ENCODE results near the gene JAZF1. TPM values are rescaled to one million over a fixed set of nuclear protein-coding genes. Genes with fewer than 3 reads are reported as not detected.

JAZF1 gene
- total and polyA plus RNA-seq, 2 donors (not counting 1 experiment from before 2014, with no cell fraction given) = 14.0 to 38.6 TPM

GRCh38 chr7:28107960-28108359 is 72.6 kb downstream of the JAZF1 start:
- Mint-ChIP-seq H3K4me1 (peaks cover 61% of the 10 kb centered on the region), H3K27me3 (no peaks in the 10 kb centered on the region), H3K9me3 (ENCODE audit: insufficient read depth) (no peaks in the 10 kb centered on the region), H3K4me3 (no peak overlapping the region), H3K27ac (no peak overlapping the region)
- intact Hi-C loops (cut with micrococcal nuclease) = no loop called here
- DNase-seq = no peak
- TF ChIP-seq EZH2 (IDR thresholded peaks at IDR 0.05; ENCODE audit: borderline replicate concordance, insufficient read depth, low read depth, low read length, poor library complexity, severe bottlenecking) = no peak
- no peak for TF ChIP-seq CTCF (IDR thresholded peaks at IDR 0.05)
- H3K4me1 ChIP-seq (ENCODE audit: control insufficient read depth in 2 of 2, insufficient read depth in 2 of 2, low read length in 2 of 2) = peaks cover 0 to 10% of the 10 kb centered on the region in 2 donors
- H3K79me2 ChIP-seq (ENCODE audit: control insufficient read depth, insufficient read depth, low read length) = peaks cover 99% of the 10 kb centered on the region
- 95% methylated on average over 3 of the region's 3 CpGs for WGBS (ENCODE audit: insufficient coverage)
- no peak overlapping the region for H3K27ac ChIP-seq (ENCODE audit: low read length in 2 of 2)
- peaks cover 80% of the 10 kb centered on the region for H4K20me1 ChIP-seq (ENCODE audit: control insufficient read depth, insufficient read depth, low read length, poor library complexity, severe bottlenecking)
- CTCF ChIA-PET = interaction anchor here (1.0 to 2.0 kb wide), 2 partner anchors 14 to 27 kb away, joined by 4 to 5 read pairs; no protein-coding TSS in a partner anchor
- no peaks in the 10 kb centered on the region for H3K27me3 ChIP-seq (replicated peaks in 1 of 4; ENCODE audit: control extremely low read depth in 1 of 4, control insufficient read depth in 3 of 4, insufficient read depth in 4 of 4, low read length in 3 of 4)
- peaks cover 0 to 3% of the 10 kb centered on the region in 2 experiments for H3K36me3 ChIP-seq (replicated peaks in 1 of 2; ENCODE audit: control extremely low read depth in 1 of 2, control insufficient read depth in 1 of 2, extremely low read depth in 1 of 2, insufficient read depth in 2 of 2, low read length in 1 of 2)
- ATAC-seq (ENCODE audit: low read depth) = no peak
- no peak overlapping the region for H3K9ac ChIP-seq (ENCODE audit: low read length)
- H3K9me3 ChIP-seq (ENCODE audit: control extremely low read depth in 1 of 3, control insufficient read depth in 2 of 3, insufficient read depth in 1 of 3, low read length in 2 of 3) = no peaks in the 10 kb centered on the region
- no peak overlapping the region for H3K4me3 ChIP-seq (ENCODE audit: control extremely low read depth in 1 of 5, extremely low read depth in 1 of 5, insufficient read depth in 1 of 5, low read depth in 2 of 5, low read length in 4 of 5)
- H3K4me2 ChIP-seq (replicated peaks; ENCODE audit: low read depth, low read length, poor library complexity, severe bottlenecking) = no peak overlapping the region
- POLR2A ChIA-PET = interaction anchor here (0.7 kb wide), 1 partner anchor 15 kb away, joined by 3 read pairs; no protein-coding TSS in a partner anchor
- H2AFZ ChIP-seq (ENCODE audit: insufficient read depth, low read depth, low read length, poor library complexity, severe bottlenecking) = no peak overlapping the region

- POLR2A ChIA-PET = no interaction called here
- H3K4me2 ChIP-seq (replicated peaks; ENCODE audit: low read depth, low read length, poor library complexity, severe bottlenecking) = no peak overlapping the region
- Mint-ChIP-seq H3K9me3 (ENCODE audit: insufficient read depth) (no peaks in the 10 kb centered on the region), H3K4me3 (no peak overlapping the region), H3K4me1 (peaks cover 55% of the 10 kb centered on the region), H3K27ac (no peak overlapping the region), H3K27me3 (no peaks in the 10 kb centered on the region)
- TF ChIP-seq EZH2 (IDR thresholded peaks at IDR 0.05; ENCODE audit: borderline replicate concordance, insufficient read depth, low read depth, low read length, poor library complexity, severe bottlenecking) = no peak
- TF ChIP-seq CTCF (IDR thresholded peaks at IDR 0.05) = no peak
- H4K20me1 ChIP-seq (ENCODE audit: control insufficient read depth, insufficient read depth, low read length, poor library complexity, severe bottlenecking) = peaks cover 67% of the 10 kb centered on the region
- H3K27ac ChIP-seq (ENCODE audit: low read length in 2 of 2) = no peak overlapping the region
- H3K36me3 ChIP-seq (replicated peaks in 1 of 2; ENCODE audit: control extremely low read depth in 1 of 2, control insufficient read depth in 1 of 2, extremely low read depth in 1 of 2, insufficient read depth in 2 of 2, low read length in 1 of 2) = peaks cover 0 to 8% of the 10 kb centered on the region in 2 experiments
- WGBS (ENCODE audit: insufficient coverage) = 92% methylated on average over 4 of the region's 6 CpGs
- H3K79me2 ChIP-seq (ENCODE audit: control insufficient read depth, insufficient read depth, low read length) = peaks cover 96% of the 10 kb centered on the region
- peaks cover 0 to 5% of the 10 kb centered on the region in 2 donors for H3K4me1 ChIP-seq (ENCODE audit: control insufficient read depth in 2 of 2, insufficient read depth in 2 of 2, low read length in 2 of 2)
- ATAC-seq (ENCODE audit: low read depth) (no peak), DNase-seq (no peak)
- H3K9ac ChIP-seq (ENCODE audit: low read length) = no peak overlapping the region
- H2AFZ ChIP-seq (ENCODE audit: insufficient read depth, low read depth, low read length, poor library complexity, severe bottlenecking) = no peak overlapping the region
- intact Hi-C loops (cut with micrococcal nuclease) = no loop called here
- CTCF ChIA-PET = interaction anchor here (2.4 kb wide), 1 partner anchor 10 kb away, joined by 12 read pairs; no protein-coding TSS in a partner anchor
- no peak overlapping the region for H3K4me3 ChIP-seq (ENCODE audit: control extremely low read depth in 1 of 5, extremely low read depth in 1 of 5, insufficient read depth in 1 of 5, low read depth in 2 of 5, low read length in 4 of 5)
- no peaks in the 10 kb centered on the region for H3K9me3 ChIP-seq (ENCODE audit: control extremely low read depth in 1 of 3, control insufficient read depth in 2 of 3, insufficient read depth in 1 of 3, low read length in 2 of 3)
- H3K27me3 ChIP-seq (replicated peaks in 1 of 4; ENCODE audit: control extremely low read depth in 1 of 4, control insufficient read depth in 3 of 4, insufficient read depth in 4 of 4, low read length in 3 of 4) = no peaks in the 10 kb centered on the region
Measured at GRCh38 chr7:28106321-28106829, 74.2 kb downstream of the JAZF1 start.

Data from B cell (primary cell).